ENCODE data around the gene NAPA. TPM values are rescaled to one million over a fixed set of nuclear protein-coding genes. Genes with fewer than 3 reads are reported as not detected.
A peak's percentile ranks its signal among the peaks of the same experiment; 100 is the strongest.

The NAPA gene
- total and polyA plus RNA-seq, 8 donors, result 47.2 to 121 (median 60.4) TPM

DNA sequence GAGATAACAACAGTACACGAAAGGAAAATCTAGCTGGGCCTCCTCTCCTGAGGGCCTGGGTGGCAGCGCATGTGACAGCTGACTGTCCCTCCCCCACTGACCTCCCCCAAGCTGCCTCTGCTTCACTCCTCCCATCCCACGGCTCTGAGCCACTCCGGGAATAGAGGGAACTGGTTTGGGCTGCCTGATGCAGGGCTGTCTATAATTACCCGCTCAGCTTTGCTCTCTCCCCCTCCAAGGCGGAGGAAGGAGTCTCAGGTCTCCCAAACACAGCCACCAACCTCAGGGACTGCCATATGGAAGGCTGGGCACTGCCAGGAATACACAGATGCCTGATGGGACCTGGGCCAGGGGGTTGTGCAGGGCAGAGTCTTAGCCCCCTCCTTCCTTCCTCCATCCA lies 7.9 kb downstream of the NAPA start:
- no peak overlapping the region for H3K4me3 ChIP-seq
- intact Hi-C loops (cut with DNase I), result no loop called here
- peaks cover 0 to 14% (median 4%) of the 10 kb centered on the region in 3 donors for H3K36me3 ChIP-seq
- H3K27me3 ChIP-seq, result no peaks in the 10 kb centered on the region
- H3K27ac ChIP-seq, result peak overlapping the region; percentile 24 to 92 (median 41)
- peak in 4 of 6 donors; percentile 53 to 71 (median 64) for DNase-seq
- TF ChIP-seq, protein P1, sequence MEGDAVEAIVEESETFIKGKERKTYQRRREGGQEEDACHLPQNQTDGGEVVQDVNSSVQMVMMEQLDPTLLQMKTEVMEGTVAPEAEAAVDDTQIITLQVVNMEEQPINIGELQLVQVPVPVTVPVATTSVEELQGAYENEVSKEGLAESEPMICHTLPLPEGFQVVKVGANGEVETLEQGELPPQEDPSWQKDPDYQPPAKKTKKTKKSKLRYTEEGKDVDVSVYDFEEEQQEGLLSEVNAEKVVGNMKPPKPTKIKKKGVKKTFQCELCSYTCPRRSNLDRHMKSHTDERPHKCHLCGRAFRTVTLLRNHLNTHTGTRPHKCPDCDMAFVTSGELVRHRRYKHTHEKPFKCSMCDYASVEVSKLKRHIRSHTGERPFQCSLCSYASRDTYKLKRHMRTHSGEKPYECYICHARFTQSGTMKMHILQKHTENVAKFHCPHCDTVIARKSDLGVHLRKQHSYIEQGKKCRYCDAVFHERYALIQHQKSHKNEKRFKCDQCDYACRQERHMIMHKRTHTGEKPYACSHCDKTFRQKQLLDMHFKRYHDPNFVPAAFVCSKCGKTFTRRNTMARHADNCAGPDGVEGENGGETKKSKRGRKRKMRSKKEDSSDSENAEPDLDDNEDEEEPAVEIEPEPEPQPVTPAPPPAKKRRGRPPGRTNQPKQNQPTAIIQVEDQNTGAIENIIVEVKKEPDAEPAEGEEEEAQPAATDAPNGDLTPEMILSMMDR (IDR thresholded peaks at IDR 0.05), result no peak
- WGBS, 2 donors, result 18 to 26% methylated on average over 6 of the region's 6 CpGs
- peak; percentile 36 to 52 (median 47) for ATAC-seq
- H3K9me3 ChIP-seq, result no peaks in the 10 kb centered on the region
- H3K4me1 ChIP-seq, result peaks cover 44 to 63% (median 59%) of the 10 kb centered on the region in 3 donors
- FAIRE-seq, result no peak

DNA sequence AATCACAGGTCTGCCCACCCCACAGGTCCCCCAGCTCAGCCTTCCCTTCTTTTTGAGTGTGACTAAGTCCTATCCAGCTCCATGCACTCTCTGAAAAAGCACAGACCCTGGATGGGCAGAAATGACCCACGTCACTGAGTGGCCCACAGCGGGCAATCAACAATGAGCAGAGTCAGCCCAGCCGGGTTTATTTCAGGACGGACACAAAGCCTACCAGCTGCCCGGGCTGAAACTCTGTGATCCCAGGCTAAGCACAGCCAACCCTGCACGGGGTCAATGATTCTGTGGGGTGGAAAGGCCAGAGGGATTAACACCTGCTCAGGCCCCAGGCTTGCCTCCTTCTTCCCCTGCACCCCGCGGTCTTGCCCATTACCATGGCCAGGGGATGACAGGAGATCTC lies 8.4 kb downstream of the NAPA start:
- WGBS, 2 donors, result 45 to 48% methylated on average over 8 of the region's 8 CpGs
- ATAC-seq (peak in 2 of 4 donors; percentile 8 to 17), FAIRE-seq (no peak), DNase-seq (peak in 2 of 6 donors; percentile 15 to 42)
- H3K36me3 ChIP-seq, result peaks cover 0 to 14% (median 4%) of the 10 kb centered on the region in 3 donors
- intact Hi-C loops (cut with DNase I), result no loop called here
- no peak overlapping the region for H3K4me3 ChIP-seq
- TF ChIP-seq, protein P1 (IDR thresholded peaks at IDR 0.05), result no peak
- H3K4me1 ChIP-seq, result peaks cover 39 to 58% (median 55%) of the 10 kb centered on the region in 3 donors
- H3K27ac ChIP-seq, result peak overlapping the region; percentile 24 to 92 (median 41)
- no peaks in the 10 kb centered on the region for H3K9me3 ChIP-seq
- H3K27me3 ChIP-seq, result no peaks in the 10 kb centered on the region

- intact Hi-C loops (cut with DNase I), result no loop called here
These were observed 9.4 kb downstream of the NAPA start for GRCh38 chr19:47505506-47505905.

DNA sequence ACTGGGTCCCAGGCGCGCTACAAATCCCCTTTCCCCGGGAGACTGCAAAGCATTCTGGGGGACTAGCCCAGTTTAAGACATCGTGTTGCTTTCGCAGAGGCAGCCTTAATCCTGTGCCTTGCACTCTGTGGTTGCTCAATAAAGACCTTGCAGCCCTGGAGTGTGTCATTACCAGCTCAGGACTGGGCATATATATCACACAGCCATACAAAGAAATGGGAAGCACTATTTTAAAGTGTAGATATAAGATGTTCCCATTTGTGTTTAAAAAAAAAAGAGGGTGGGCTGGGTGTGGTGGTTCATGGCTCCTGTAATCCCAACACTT lies 11.1 kb downstream of the NAPA start:
- peaks cover 4 to 22% (median 10%) of the 10 kb centered on the region in 3 donors for H3K36me3 ChIP-seq
- TF ChIP-seq, protein P1 (IDR thresholded peaks at IDR 0.05), result no peak
- 72 to 74% methylated on average over 5 of the region's 5 CpGs for WGBS, 2 donors
- no peak overlapping the region for H3K27ac ChIP-seq
- DNase-seq, result no peak
- peaks cover 12 to 32% (median 31%) of the 10 kb centered on the region in 3 donors for H3K4me1 ChIP-seq
- no peak overlapping the region for H3K4me3 ChIP-seq
- intact Hi-C loops (cut with DNase I), result no loop called here
- no peaks in the 10 kb centered on the region for H3K9me3 ChIP-seq
- FAIRE-seq, result no peak
- no peaks in the 10 kb centered on the region for H3K27me3 ChIP-seq
- ATAC-seq, result no peak

More at GRCh38 chr19:47505506-47505905, 9.4 kb downstream of the NAPA start:
- Histone ChIP-seq H3K27ac (no peak overlapping the region), H3K27me3 (no peaks in the 10 kb centered on the region), H3K36me3 (peaks cover 4 to 17% (median 4%) of the 10 kb centered on the region in 3 donors), H3K4me3 (no peak overlapping the region), H3K9me3 (no peaks in the 10 kb centered on the region), H3K4me1 (peaks cover 29 to 49% (median 48%) of the 10 kb centered on the region in 3 donors)
- TF ChIP-seq, protein P1 (IDR thresholded peaks at IDR 0.05), result no peak
- no peak for DNase-seq
- no peak for FAIRE-seq
- no peak for ATAC-seq
- WGBS, 2 donors, result 32 to 33% methylated on average over 6 of the region's 6 CpGs

DNA sequence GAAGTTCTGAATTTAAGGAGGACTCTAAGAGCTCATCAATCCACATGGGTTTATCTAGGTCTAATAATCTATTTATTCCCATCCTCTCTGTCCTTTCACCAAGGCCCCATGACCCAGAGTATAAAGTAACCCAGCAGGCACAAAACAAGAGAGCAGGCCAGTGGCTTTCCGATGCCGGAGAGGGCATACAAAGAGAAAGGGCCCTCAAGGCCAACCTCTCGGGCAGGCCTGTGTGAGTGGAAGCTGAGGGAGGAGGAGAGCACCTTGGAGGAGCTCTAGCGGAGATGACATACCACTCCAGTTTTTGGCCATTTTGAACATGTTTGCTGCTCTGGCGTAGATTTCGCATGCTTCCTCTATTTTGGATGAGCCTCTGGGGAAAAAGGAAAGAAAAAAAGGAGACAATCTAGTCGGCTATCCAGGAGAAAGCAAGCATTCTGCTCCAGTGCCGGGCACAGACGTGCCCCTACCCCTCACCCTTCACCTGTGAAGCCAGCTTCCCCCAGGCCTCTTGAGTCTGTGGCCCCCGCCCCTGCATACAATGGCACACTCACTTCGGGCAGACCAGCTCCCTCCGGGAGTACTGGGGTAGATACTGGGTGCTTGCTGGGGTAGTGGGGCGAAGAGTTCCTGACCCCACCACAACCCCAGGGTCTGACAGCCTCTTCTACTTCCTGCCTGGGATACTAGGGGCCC lies 11.6 kb downstream of the NAPA start:
- H3K27ac ChIP-seq, result no peak overlapping the region
- H3K9me3 ChIP-seq, result no peaks in the 10 kb centered on the region
- no peak for FAIRE-seq
- no peak for ATAC-seq
- 87 to 88% methylated on average over 13 of the region's 13 CpGs for WGBS, 2 donors
- DNase-seq, result no peak
- peaks cover 7 to 27% (median 26%) of the 10 kb centered on the region in 3 donors for H3K4me1 ChIP-seq
- intact Hi-C loops (cut with DNase I), result no loop called here
- H3K4me3 ChIP-seq, result no peak overlapping the region
- H3K27me3 ChIP-seq, result no peaks in the 10 kb centered on the region
- peaks cover 4 to 22% (median 13%) of the 10 kb centered on the region in 3 donors for H3K36me3 ChIP-seq
- TF ChIP-seq, protein P1 (IDR thresholded peaks at IDR 0.05), result no peak

All from pancreas (tissue), 10 donors.